Activated CD8-positive, alpha-beta memory T cell treated with anti-CD3 and anti-CD28 coated beads, Interleukin-2, amount 50 U/mL, for 24 hours (primary cell): ENCODE data around the gene POLR3F.
"Not testable (repeated sequence)": the region's sequence is repeated elsewhere in the genome, so short reads cannot be mapped to it uniquely, and the experiment has no call there.

Experiments used
- DNase-seq: peaks from one replicate; pipeline ENCODE4 v3.0.0-alpha.2; 2020; ENCODE audit errors: extremely low read depth

POLR3F gene

GRCh38 chr20:18466894-18467730 lies at the start of gene POLR3F, which contains the start of gene DZANK1:
Gene POLR3F (plus strand): TSS chr20:18467390. CDS start chr20:18467507, 117 bp downstream.
Gene DZANK1 (minus strand): TSS chr20:18467030. CDS start chr20:18465358, 1,672 bp downstream.
- DNase-seq, result peak; percentile 77

GRCh38 chr20:18421608-18422007 lies 45.6 kb upstream of the POLR3F start:
- DNase-seq, result no peak

- DNase-seq, result no peak
Observed at GRCh38 chr20:18427214-18427613, 40.0 kb upstream of the POLR3F start.

GRCh38 chr20:18428490-18429173 lies 38.6 kb upstream of the POLR3F start:
- no peak for DNase-seq

- no peak for DNase-seq
Observed at GRCh38 chr20:18430172-18430826, 36.9 kb upstream of the POLR3F start.

GRCh38 chr20:18431206-18431605 lies 36.0 kb upstream of the POLR3F start:
- no peak for DNase-seq

- no peak for DNase-seq
Observed at GRCh38 chr20:18436847-18437246, 30.3 kb upstream of the POLR3F start.

- DNase-seq, result no peak
Observed at GRCh38 chr20:18440403-18440802, 26.8 kb upstream of the POLR3F start.

- no peak for DNase-seq
Observed at GRCh38 chr20:18443886-18444285, 23.3 kb upstream of the POLR3F start.

- DNase-seq, result no peak
Observed at GRCh38 chr20:18456600-18456999, 10.6 kb upstream of the POLR3F start.

GRCh38 chr20:18465536-18466200 lies 1.5 kb upstream of the POLR3F start:
- DNase-seq, result no peak

- no peak for DNase-seq
Observed at GRCh38 chr20:18466574-18466893, 656 bp upstream of the POLR3F start.

GRCh38 chr20:18477218-18477617 lies 10.0 kb downstream of the POLR3F start:
- no peak for DNase-seq

GRCh38 chr20:18477821-18478220 lies 10.6 kb downstream of the POLR3F start:
- DNase-seq, result no peak

GRCh38 chr20:18481596-18481995 lies 14.4 kb downstream of the POLR3F start:
- no peak for DNase-seq

- DNase-seq, result no peak
Observed at GRCh38 chr20:18488301-18488700, 21.1 kb downstream of the POLR3F start.

GRCh38 chr20:18496042-18496441 lies 28.9 kb downstream of the POLR3F start:
- no peak for DNase-seq

- peak; percentile 56 for DNase-seq
Observed at GRCh38 chr20:18496740-18497592, 29.8 kb downstream of the POLR3F start, which contains the start of gene RBBP9. Gene RBBP9 (minus strand): TSS chr20:18497225. CDS start chr20:18497167, 58 bp downstream.

- no peak for DNase-seq
Observed at GRCh38 chr20:18497603-18498002, 30.4 kb downstream of the POLR3F start.

GRCh38 chr20:18501672-18502071 lies 34.5 kb downstream of the POLR3F start:
- DNase-seq, result not testable (repeated sequence)

GRCh38 chr20:18504479-18505060 lies 37.4 kb downstream of the POLR3F start:
- no peak for DNase-seq
